Sciatic nerve (tissue), 2 donors: ENCODE data around the gene IFNAR1. TPM values are rescaled to one million over a fixed set of nuclear protein-coding genes. Genes with fewer than 3 reads are reported as not detected.
"Not testable (repeated sequence)": the region's sequence is repeated elsewhere in the genome, so short reads cannot be mapped to it uniquely, and the experiment has no call there.

ENCODE experiments used
- ATAC-seq: fragments of 200-7000 bp; cut with Tn5 transposase; one replicate; pipeline ENCODE4 v1.9.1; 2020; ENCODE audit warnings: mild to moderate bottlenecking, moderate library complexity
- DNase-seq: peaks from one replicate; pipeline ENCODE4 v3.0.0-alpha.2; 2020; ENCODE audit warnings: low spot score
- intact Hi-C: fragments of 100-400 bp; cut with DNase I; formaldehyde crosslinking; loops from one replicate; pipeline ENCODE4 v1.14.2; 2022
- total RNA-seq: library from RNA; stranded (reverse); fragmentation: NEBNext Ultra II Directional; extraction: Animal tissue kit (Norgen Biotek cat#: 25700); gene quantifications from one replicate; pipeline ENCODE4 v1.2.1, GENCODE V29; 2021
- donor health status: DM: no; HTN: no; CAD: no.
- donor health status: DM: no; HTN: no; CAD: no.

Gene IFNAR1
- total RNA-seq, 1 donor from 2014 or later: 61.7 TPM

DNA sequence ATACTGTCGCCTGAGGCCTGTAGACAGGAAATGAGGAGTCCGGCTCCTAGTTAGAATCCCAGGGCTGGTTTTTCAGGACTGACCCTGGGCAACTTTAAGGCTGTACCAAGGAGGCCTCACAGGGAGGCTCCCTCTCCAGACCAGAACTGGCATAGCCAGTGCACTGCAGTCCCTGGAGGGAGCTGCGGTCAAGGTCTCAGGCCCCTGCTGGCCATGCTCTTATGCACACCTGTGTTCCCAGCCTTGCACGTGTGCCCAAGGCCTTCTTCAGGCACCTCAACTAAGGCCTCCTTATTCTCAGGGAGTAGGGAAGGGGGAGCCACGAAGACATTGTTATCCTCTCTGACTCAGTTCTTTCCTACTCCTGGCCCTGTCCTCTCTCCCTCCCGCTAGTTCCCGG is 22.0 kb upstream of the IFNAR1 start:
- DNase-seq (no peak), ATAC-seq (no peak)
- intact Hi-C loops: no loop called here

DNA sequence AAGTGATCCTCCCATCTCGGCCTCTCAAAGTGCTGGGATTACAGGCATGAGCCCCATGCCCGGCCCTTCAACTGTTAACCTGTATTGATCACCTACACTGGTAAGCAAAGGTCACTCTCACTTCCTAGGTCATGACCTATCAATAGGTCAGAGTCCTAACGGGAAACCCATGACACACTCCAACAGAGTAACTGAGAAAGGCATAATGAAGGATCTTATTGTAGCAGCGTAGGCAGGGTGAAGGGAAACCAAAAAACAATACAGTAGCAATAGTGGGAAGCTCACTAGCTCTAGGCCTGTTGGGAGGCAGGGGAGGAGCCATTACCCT is 19.5 kb upstream of the IFNAR1 start:
- DNase-seq (no peak), ATAC-seq (no peak)
- intact Hi-C loops: no loop called here

DNA sequence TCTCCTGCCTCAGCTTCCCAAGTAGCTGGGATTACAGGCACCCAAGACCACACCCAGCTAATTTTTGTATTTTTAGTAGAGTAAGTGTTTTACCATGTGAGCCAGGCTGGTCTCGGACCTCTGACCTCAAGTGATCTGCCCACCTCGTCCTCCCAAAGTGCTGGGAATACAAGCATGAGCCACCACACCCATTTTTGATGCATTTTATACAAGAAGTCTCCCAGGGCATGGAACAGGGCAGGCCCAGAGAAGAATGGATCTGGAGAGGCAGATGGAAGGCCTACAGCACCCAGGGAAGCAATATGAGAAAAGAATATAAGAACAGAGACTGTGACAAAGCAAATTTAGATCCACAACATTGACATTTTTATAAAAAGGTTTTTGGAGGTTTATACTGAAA is 18.8 kb upstream of the IFNAR1 start:
- ATAC-seq: no peak
- no peak for DNase-seq
- intact Hi-C loops: no loop called here

DNA sequence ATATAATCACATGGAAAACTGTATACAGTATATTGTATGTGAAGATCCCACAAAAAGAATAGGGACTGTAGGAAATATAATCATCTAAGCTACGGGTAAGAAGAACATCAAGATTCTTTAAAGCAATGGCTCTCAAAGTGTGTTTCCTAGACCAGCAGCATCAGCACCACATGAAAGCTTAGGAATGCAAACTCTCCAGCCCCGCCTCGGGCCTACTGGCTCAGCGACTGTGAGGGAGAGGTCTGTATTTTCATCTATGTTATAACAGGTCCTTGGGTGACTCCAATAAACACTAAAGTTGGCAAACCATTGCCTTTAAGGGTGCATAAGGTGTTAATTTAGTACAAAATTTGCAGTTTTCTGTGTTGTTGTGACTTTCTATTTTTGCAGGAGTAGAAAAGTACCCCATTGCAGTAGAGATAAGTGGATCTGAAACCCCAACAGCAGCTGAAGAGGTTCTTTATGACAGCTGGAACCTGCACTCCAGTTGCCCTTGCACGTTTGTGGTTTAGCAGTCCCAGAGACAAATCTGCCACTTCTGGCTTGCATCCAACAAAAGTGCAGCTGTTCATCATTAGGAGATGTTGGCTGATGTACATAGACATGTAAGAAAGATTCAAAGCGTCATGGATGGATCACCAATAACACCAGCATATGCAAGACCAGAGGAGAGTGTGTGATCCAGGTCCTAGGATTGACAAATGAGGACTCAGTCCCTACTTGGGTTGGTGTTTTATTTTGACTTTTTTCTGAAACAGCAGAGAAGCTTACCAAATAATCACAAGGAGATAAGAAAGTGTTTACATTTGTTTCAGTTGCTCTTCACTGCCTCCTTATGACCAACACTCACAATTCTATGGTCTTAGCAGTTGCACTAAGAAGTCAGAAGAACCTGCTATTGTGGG is 15.9 kb upstream of the IFNAR1 start:
- intact Hi-C loops: no loop called here
- no peak for DNase-seq
- ATAC-seq: no peak

DNA sequence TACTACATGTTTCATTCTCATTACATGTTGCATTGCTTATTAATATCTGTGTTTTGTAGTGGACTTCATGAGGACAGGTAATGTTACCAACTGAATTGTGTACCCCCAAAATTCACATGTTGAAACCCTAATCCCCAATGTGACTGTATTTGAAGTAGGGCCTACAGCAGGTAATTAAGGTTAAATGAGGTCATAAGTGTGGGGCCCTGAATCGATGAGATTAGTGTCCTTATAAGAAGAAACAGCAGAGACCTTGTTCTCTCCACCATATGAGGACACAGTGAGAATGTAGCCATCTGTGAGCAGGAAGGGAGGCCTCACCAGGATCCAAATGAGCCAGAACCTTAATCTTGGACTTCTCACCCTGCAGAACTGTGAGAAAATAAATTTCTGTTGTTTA is 15.0 kb upstream of the IFNAR1 start:
- intact Hi-C loops: no loop called here
- no peak for DNase-seq

DNA sequence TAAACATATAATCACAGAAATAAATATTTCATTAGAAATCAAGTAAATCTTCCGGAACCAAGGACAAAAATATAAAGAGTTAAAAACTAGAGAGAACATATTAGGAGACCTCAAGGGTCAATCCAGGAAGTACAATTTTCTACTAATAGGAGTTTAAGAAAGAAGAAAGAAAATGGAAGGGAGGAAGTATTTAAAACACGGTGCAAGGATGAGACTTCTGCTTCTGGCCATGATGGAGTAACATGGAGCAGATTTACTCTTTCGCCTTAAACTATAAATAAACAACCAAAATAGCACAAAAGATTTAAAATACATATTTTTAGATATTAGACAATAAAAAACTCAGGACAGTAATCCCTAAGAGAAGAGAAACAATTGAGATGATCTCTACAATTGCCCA is 12.6 kb upstream of the IFNAR1 start:
- intact Hi-C loops: no loop called here
- ATAC-seq (no peak), DNase-seq (no peak)

More for the DNA sequence above, 15.0 kb upstream of the IFNAR1 start:
- ATAC-seq: no peak

DNA sequence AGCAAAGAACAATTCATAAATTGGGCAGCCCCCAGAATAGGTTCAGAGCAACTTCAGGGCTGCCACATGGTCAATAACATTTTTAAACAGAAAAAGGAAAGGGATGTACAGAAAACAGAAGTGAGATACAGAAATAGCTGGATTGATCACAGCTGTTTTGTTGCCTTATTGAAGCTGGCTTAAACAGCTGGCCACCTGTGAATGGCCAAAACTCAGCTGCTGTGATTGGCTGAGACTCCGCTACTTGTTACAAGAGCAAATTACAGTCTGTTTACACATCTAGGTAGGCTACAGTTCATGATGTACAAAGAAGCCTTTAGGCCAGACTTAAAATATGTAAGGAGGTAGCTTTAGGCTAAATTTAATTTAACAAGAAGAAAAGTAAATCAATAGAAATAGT is 11.6 kb upstream of the IFNAR1 start:
- ATAC-seq: no peak
- DNase-seq: no peak
- intact Hi-C loops: no loop called here

DNA sequence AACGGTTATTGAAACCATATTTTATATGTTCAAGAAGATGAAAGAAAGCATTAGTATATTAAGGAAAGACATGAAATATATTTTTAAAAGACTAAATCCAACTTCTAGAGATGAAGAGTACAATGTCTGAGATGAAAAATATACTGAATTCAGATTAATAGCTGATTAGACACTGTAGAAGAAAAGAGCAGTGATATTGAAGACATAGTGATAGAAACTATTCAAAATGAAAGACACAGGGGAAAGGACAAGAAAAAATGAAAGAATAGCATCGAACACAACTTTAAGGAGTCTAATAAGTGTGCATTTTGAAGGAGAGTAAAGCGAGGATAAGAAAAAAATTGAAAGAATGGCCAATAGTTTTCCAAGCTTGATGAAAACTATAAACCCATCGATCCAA is 11.2 kb upstream of the IFNAR1 start:
- intact Hi-C loops: no loop called here
- no peak for ATAC-seq
- DNase-seq: no peak

DNA sequence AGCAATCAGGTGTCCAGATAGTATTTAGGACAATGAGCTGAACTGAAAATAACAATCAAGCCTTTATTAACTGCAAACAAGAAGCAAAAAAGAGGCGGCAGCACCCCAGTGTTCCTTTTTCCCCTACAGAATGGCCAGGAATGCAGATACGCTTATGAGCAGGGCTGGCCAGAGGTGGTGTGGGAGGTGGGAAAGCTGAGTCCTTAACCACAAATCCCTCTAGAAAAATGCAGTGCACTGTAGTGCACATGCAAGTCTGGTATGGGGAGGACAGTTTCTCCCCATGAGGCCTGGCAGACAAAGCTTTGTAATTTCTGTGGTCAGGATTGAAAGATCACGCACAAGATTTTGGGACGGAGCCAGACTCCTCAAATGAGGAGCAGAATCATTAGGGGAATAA is 10.7 kb upstream of the IFNAR1 start:
- no peak for ATAC-seq
- intact Hi-C loops: no loop called here
- DNase-seq: no peak

DNA sequence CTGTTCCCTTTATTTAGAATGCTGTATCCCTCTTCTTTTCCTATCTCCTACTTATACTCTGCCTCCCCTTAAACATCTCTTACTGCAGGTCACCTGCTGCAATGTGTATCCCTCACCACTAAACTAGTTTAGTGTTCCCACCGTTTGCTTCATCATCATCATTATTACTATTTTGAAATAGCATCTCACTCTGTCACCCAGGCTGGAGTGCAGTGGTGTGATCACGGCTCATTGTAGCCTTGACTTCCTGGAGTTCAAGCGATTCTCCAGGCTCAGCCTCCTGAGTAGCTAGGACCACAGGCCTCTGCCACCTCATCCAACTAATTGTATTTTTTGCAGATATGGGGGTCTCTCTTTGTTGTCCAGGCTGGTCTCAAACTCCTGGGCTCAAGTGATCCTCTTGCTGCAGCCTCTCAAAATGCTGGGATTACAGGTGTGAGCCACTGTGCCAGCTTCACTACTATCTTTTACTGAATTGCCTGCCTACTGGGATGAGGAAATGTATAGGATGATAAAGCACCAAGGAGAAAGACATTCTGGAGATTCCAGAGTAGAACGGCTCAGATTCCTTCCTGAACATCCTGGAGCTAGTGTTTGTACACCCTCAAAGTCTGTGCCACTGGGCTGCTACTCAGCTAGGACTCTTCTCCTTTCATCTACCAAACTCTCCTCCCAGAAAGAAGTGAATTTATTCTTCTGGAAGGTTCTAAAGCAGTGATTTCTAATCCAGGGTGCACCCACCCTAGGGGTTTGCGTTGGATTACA is 8.6 kb upstream of the IFNAR1 start:
- ATAC-seq (no peak), DNase-seq (no peak)
- intact Hi-C loops: no loop called here

DNA sequence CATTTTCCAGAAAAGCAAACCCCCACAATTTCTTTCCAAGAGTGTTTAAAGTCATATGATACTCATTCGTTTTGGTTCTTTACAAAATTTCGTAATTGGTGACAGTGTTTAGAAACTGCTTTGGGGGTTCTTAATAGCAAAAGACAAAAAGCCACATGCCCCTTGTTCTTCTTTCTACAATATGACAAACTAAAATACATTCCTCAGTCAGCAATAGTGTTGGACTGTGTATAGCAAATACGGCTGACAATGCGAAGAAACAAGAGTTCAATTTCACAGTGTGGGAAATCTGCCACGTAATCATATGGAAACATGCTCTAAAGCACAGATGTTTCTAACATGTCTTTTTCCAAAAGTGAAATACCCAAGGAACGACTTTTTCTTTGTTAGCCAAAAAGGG is 7.6 kb upstream of the IFNAR1 start:
- ATAC-seq (peak; percentile 48), DNase-seq (no peak)
- intact Hi-C loops: no loop called here

DNA sequence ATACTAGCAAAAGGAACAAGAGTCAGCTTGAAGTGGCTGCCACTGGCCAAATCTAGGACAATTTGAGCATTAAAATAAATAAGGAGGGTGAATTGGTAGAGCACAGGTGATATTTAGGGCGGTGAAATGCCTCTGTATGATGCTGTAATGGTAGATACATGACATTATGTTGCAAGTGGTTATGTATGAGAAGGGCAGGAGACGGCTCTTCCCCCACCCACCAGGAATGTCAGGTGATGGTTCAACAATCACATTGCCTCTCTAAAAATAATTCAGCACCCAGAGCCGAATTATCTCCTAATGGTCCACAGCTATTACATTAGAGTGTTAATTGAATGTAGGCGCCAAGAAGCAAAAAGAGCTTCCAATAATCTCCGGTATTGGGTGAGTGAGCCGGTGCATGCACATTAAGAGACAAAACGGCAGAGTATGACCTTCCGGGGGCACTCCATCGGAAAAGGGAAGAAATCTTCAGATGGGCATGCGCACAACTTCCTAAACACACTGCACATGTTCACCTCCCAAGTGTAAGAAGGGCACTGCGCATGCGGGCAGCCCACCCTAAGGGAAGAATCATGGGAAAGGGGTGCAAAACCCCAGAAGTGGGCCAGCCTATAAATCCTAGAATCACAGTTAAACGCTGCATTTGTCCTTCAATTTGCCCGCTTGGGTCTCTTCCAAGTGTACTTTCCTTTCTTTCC is 6.8 kb upstream of the IFNAR1 start:
- no peak for DNase-seq
- intact Hi-C loops: no loop called here
- no peak for ATAC-seq

DNA sequence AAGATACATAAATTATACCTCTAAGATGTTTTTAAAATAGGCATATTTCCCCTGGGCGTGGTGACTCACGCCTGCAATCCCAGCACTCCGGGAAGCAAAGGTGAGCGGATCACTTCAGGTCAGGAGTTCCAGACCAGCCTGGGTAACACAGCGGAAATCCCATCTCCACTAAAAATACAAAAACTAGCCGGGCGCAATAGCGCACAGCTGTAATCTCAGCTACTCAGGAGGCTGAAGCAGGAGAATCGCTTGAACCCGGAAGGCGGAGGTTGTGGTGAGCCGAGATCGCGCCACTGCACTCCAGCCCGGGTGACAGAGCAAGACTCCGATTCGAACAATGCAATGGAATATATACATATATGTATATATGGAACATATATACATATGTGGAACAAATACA is 3.8 kb upstream of the IFNAR1 start:
- intact Hi-C loops, ATAC-seq, DNase-seq: not testable (repeated sequence)

DNA sequence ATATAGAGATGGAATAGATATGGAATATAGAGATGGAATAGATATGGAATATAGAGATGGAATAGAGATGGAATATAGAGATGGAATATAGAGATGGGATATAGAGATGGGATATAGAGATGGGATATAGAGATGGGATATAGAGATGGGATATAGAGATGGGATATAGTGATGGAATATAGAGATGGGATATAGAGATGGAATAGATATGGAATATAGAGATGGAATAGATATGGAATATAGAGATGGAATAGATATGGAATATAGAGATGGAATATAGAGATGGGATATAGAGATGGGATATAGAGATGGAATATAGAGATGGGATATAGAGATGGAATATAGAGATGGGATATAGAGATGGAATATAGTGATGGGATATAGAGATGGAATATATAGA is 1.2 kb upstream of the IFNAR1 start:
- DNase-seq, ATAC-seq, intact Hi-C loops: not testable (repeated sequence)

DNA sequence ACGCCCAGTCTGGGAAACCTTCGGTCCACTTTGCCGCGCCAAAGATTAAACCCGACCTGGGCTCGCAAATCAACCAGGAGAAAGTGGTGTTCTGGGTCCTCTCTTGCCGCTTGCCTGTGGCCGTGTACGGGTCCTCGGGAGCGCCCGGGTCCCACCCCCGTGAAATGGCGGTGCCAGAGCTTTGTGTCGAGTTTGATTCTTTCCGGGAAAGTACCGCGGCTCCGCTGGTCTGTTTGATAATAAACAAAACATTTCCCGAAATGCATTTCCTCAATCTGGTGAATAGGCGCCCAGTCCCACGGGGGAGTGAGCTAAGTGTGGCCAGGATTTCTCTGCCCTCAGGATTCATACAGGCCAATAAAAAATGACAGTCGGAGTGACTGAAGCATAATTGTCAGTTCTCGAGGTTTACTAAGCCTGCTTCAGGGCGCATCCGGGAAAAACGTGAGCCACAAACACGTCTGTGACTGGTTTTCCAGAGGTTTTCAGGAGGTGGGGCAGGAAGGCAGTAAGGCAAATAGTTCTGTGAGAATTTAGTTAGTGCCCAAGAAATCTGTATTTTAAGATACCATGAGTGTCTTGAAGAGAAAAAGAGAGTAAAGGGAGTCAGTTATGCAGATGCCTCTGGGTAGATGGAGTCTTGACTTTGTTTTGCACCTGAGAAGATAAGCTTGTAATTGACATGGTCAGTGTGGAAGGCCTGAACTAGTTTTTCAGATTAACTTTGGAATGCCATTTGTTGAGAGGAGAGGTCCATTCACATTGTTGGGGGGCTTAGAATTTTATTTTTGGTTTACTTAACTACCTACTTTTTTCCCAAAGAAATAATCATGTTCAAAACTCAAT is 675 bp downstream of the IFNAR1 start:
- peak; percentile 84 for DNase-seq
- intact Hi-C loops: no loop called here
- ATAC-seq: peak; percentile 51

DNA sequence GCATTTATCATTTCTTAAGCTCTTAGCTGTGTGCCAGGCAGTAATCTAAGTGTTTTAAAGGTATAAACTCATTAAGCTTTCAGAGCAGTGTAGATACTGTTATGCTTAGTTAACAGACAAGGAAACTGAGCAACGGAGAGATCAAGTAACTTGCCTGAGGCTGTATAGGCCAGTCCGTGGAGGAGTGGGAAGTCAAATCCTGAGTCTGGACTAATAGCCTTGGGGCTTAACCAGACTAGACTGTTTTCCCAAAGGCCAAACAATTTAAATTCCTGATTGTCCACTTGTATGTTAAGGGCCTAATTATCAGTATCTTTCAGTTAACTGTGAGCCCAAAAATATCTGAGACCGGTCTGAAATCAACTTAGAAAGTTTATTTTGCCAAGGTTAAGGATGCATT is 2.6 kb downstream of the IFNAR1 start:
- ATAC-seq (no peak), DNase-seq (no peak)
- intact Hi-C loops: no loop called here

DNA sequence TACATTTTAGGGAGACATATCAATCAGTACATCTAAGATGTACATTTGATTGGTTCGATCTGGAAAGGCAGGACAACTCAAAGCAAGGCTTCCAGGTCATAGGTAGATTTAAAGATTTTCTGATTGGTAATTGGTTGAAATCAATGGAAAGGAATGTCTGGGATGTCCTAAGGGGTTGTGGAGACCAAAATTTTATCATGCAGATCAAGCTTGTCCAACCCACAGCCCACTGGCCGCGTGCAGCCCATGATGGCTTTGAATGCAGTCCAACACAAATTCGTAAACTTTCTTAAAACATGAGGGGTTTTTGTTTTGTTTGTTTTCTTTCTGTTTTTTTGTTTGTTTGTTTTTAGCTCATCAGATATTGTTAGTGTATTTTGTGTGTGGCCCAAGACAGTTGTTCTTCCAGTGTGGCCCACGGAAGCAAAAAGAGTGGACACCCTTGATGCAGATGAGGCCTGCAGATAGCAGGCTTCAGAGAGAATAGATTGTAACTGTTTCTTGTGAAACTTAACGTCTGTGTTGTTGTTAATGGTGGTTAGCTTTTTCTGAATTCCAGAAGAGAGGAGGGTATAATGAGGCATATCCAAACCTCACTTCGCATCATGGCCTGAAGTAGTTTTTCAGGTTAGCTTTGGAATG is 3.1 kb downstream of the IFNAR1 start:
- intact Hi-C loops: no loop called here
- DNase-seq (no peak), ATAC-seq (no peak)

DNA sequence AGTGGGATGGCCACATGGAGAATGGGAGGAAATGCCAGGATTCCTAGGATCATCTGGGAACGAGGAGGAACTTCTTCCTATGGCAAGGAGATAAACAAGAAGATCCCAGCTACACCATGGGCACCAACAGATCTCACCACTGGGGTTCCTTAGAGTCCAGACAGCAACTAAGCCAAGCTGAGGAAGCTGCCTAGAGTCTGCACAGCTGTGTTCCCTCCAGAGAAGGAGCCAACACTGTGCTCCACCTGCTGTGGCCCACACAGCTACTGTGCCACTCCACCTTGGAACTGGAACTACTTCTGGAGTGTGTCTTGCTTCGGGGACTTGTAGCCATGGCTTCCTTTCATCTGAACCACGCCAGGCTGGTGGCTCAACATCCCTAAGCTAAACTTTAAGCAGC is 6.0 kb downstream of the IFNAR1 start:
- ATAC-seq (no peak), DNase-seq (no peak)
- intact Hi-C loops: no loop called here

DNA sequence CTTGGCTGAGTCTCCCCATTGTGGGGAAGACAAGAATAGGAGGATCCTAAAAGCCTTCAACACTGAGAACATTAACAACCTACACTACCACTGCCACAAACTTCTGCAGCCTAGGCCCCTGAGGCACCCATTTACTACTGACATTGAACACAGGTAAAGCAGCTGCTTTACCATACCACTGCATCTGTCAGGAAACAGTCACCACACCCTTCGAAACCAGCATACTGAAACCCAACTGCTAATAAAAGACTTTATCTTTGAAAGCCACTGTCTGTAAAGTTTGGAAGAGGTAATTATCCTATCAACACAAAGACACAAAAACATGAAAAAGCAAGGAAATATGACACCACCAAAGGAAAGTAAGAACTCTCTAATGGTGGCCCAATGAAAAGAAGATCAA is 7.4 kb downstream of the IFNAR1 start:
- intact Hi-C loops: no loop called here
- DNase-seq (no peak), ATAC-seq (no peak)
